Endometrial microvascular endothelial cells (primary cell): Measurements from ENCODE around the gene ADAMTS14. TPM values are rescaled to one million over a fixed set of nuclear protein-coding genes. Genes with fewer than 3 reads are reported as not detected.
"Not testable (repeated sequence)": the region's sequence is repeated elsewhere in the genome, so short reads cannot be mapped to it uniquely, and the experiment has no call there.

ENCODE experiments used
- in situ Hi-C: cut with HindIII; loops from 2 replicates; pipeline ENCODE4 v1.10.0; 2017; ENCODE audit warnings: low sequenced_read_pairs, low pct_unique_long_range_greater_than_20kb; ENCODE audit errors: inconsistent ontology term
- total RNA-seq: library from RNA; depleted of rRNA; stranded (reverse); fragments of >200 nt; gene quantifications from one replicate; pipeline ENCODE4 v1.2.3, GENCODE V29; 2015; ENCODE audit errors: inconsistent ontology term

The ADAMTS14 gene
- total RNA-seq, 1 donor from 2014 or later: not detected

GRCh38 chr10:70655316-70655715, 17.0 kb upstream of the ADAMTS14 start:
- in situ Hi-C loops: no loop called here

GRCh38 chr10:70656489-70656888, 15.8 kb upstream of the ADAMTS14 start:
- in situ Hi-C loops: no loop called here

GRCh38 chr10:70657041-70657440, 15.3 kb upstream of the ADAMTS14 start:
- in situ Hi-C loops: no loop called here

- in situ Hi-C loops: no loop called here
Measured at GRCh38 chr10:70658582-70659136, 13.6 kb upstream of the ADAMTS14 start.

GRCh38 chr10:70659306-70659705, 13.0 kb upstream of the ADAMTS14 start:
- in situ Hi-C loops: no loop called here

- in situ Hi-C loops: no loop called here
Measured at GRCh38 chr10:70660722-70661121, 11.6 kb upstream of the ADAMTS14 start.

- in situ Hi-C loops: no loop called here
Measured at GRCh38 chr10:70661623-70662361, 10.5 kb upstream of the ADAMTS14 start.

GRCh38 chr10:70662362-70663220, 9.7 kb upstream of the ADAMTS14 start:
- in situ Hi-C loops: no loop called here

GRCh38 chr10:70663458-70664409, 8.6 kb upstream of the ADAMTS14 start:
- in situ Hi-C loops: not testable (repeated sequence)

- in situ Hi-C loops: no loop called here
Measured at GRCh38 chr10:70664702-70665195, 7.6 kb upstream of the ADAMTS14 start.

GRCh38 chr10:70666960-70667798, 5.1 kb upstream of the ADAMTS14 start:
- in situ Hi-C loops: no loop called here

GRCh38 chr10:70667818-70668217, 4.5 kb upstream of the ADAMTS14 start:
- in situ Hi-C loops: not testable (repeated sequence)

GRCh38 chr10:70668454-70668970, 3.8 kb upstream of the ADAMTS14 start:
- in situ Hi-C loops: no loop called here

- in situ Hi-C loops: no loop called here
Measured at GRCh38 chr10:70669015-70669414, 3.3 kb upstream of the ADAMTS14 start.

- in situ Hi-C loops: no loop called here
Measured at GRCh38 chr10:70669732-70670317, 2.5 kb upstream of the ADAMTS14 start.

GRCh38 chr10:70671619-70672164, 614 bp upstream of the ADAMTS14 start:
- in situ Hi-C loops: no loop called here
